HEK293 (cell line): ENCODE data around the gene OR14I1.

Experiments
- CTCF ChIA-PET: fragments of 350-600 bp; formaldehyde crosslinking; extraction: SDS; loops from one replicate; lab custom pipeline; 2021; ENCODE audit warnings: antibody characterized with exemption; lab: Yijun Ruan, JAX
- POLR2A ChIA-PET: fragments of 300-600 bp; formaldehyde crosslinking; extraction: SDS; loops from one replicate; lab custom pipeline; 2020; ENCODE audit warnings: antibody characterized with exemption, inconsistent platforms; lab: Yijun Ruan, JAX
- H3K27ac ChIP-seq: fragments of 200-500 bp; sonication (Bioruptor generic); 2 replicates; pipeline ENCODE4 v1.5.1; 2014; ENCODE audit warnings: low read depth, low read length, control low read depth, inconsistent platforms; ENCODE audit errors: extremely low read depth
- H3K36me3 ChIP-seq, 2 experiments: fragments of 200-500 bp in 1 of 2; sonication (Bioruptor generic) in 1 of 2; 1 replicate in 1 of 2; 2 replicates in 1 of 2; pipeline ENCODE4 v1.5.1; 2014 to 2017; ENCODE audit warnings: inconsistent platforms in 2 of 2, low read length in 2 of 2; ENCODE audit not compliant: control insufficient read depth in 2 of 2, insufficient read depth in 1 of 2
- H3K4me1 ChIP-seq: fragments of 200-500 bp; sonication (Bioruptor generic); 2 replicates; pipeline ENCODE4 v1.5.1; 2014; ENCODE audit warnings: mild to moderate bottlenecking, low read length, inconsistent platforms; ENCODE audit not compliant: control insufficient read depth, insufficient read depth
- H3K4me3 ChIP-seq: 2 replicates; pipeline ENCODE4 v1.5.1; 2011; ENCODE audit warnings: low read depth, mild to moderate bottlenecking, control low read depth, low read length, moderate library complexity
- H3K9me3 ChIP-seq: fragments of 200-500 bp; sonication (Bioruptor generic); 2 replicates; pipeline ENCODE4 v1.5.1; 2014; ENCODE audit warnings: low read depth, low read length, inconsistent platforms; ENCODE audit not compliant: control insufficient read depth, insufficient read depth
- ELK4 ChIP-seq: IDR thresholded peaks from 2 replicates; pipeline ENCODE4 v1.6.1; 2011; ENCODE audit warnings: mild to moderate bottlenecking, low read depth, low read length, borderline replicate concordance
- GLI2 ChIP-seq: fragments of 450-650 bp; formaldehyde crosslinking; IDR thresholded peaks from 2 replicates; pipeline ENCODE4; 2017; ENCODE audit warnings: missing biosample characterization, missing genetic modification characterization, low read depth, borderline replicate concordance
- GLIS2 ChIP-seq: fragments of 450-650 bp; formaldehyde crosslinking; IDR thresholded peaks from 2 replicates; pipeline ENCODE4 v1.5.1; 2016; ENCODE audit warnings: missing biosample characterization, missing genetic modification characterization
- KLF1 ChIP-seq: fragments of 450-650 bp; formaldehyde crosslinking; IDR thresholded peaks from 2 replicates; pipeline ENCODE4 v1.5.1; 2016; ENCODE audit warnings: missing biosample characterization, missing genetic modification characterization
- PRDM1 ChIP-seq: fragments of 450-650 bp; formaldehyde crosslinking; IDR thresholded peaks from 2 replicates; pipeline ENCODE4; 2016; ENCODE audit warnings: missing biosample characterization, missing genetic modification characterization
- SETDB1 ChIP-seq: IDR thresholded peaks from one replicate; pipeline ENCODE4 v1.6.1; 2017; ENCODE audit warnings: mild to moderate bottlenecking, low read length, moderate library complexity, mixed read lengths; ENCODE audit not compliant: insufficient read length
- SP3 ChIP-seq: fragments of 450-650 bp; formaldehyde crosslinking; IDR thresholded peaks from 2 replicates; pipeline ENCODE4 v1.5.1; 2016; ENCODE audit warnings: missing biosample characterization, missing genetic modification characterization
- WT1 ChIP-seq: fragments of 450-650 bp; formaldehyde crosslinking; IDR thresholded peaks from 2 replicates; pipeline ENCODE4 v1.5.1; 2016; ENCODE audit warnings: missing biosample characterization, missing genetic modification characterization
- ZBTB1 ChIP-seq: fragments of 450-650 bp; formaldehyde crosslinking; IDR thresholded peaks from 2 replicates; pipeline ENCODE4 v1.5.1; 2016; ENCODE audit warnings: missing biosample characterization, missing genetic modification characterization
- ZBTB21 ChIP-seq: fragments of 450-650 bp; formaldehyde crosslinking; IDR thresholded peaks from 2 replicates; pipeline ENCODE4 v1.5.1; 2017; ENCODE audit warnings: missing biosample characterization, missing genetic modification characterization
- ZBTB7A ChIP-seq: fragments of 450-650 bp; formaldehyde crosslinking; IDR thresholded peaks from 2 replicates; pipeline ENCODE4 v1.5.1; 2016; ENCODE audit warnings: low read depth, missing biosample characterization, missing genetic modification characterization
- ZEB2 ChIP-seq: fragments of 450-650 bp; formaldehyde crosslinking; IDR thresholded peaks from 2 replicates; pipeline ENCODE4 v1.5.1; 2016; ENCODE audit warnings: missing biosample characterization, missing genetic modification characterization
- ZFP37 ChIP-seq: fragments of 450-650 bp; formaldehyde crosslinking; IDR thresholded peaks from 2 replicates; pipeline ENCODE4 v1.5.1; 2016; ENCODE audit warnings: missing biosample characterization, missing genetic modification characterization
- ZNF184 ChIP-seq: fragments of 450-650 bp; IDR thresholded peaks from 2 replicates; pipeline ENCODE4 v1.5.1; 2018; ENCODE audit warnings: missing biosample characterization, mild to moderate bottlenecking, missing genetic modification characterization
- ZNF248 ChIP-seq: fragments of 450-650 bp; formaldehyde crosslinking; IDR thresholded peaks from 2 replicates; pipeline ENCODE4 v1.5.1; 2017; ENCODE audit warnings: missing biosample characterization, missing genetic modification characterization
- ZNF302 ChIP-seq: fragments of 450-650 bp; formaldehyde crosslinking; IDR thresholded peaks from 2 replicates; pipeline ENCODE4 v1.5.1; 2016; ENCODE audit warnings: missing biosample characterization, missing genetic modification characterization, low read depth
- ZNF394 ChIP-seq: fragments of 450-650 bp; formaldehyde crosslinking; IDR thresholded peaks from 2 replicates; pipeline ENCODE4 v1.5.1; 2016; ENCODE audit warnings: missing biosample characterization, missing genetic modification characterization, mild to moderate bottlenecking, moderate library complexity, borderline replicate concordance
- ZNF398 ChIP-seq: fragments of 450-650 bp; formaldehyde crosslinking; IDR thresholded peaks from 2 replicates; pipeline ENCODE4 v1.5.1; 2017; ENCODE audit warnings: missing biosample characterization, missing genetic modification characterization
- ZNF548 ChIP-seq: fragments of 450-650 bp; formaldehyde crosslinking; IDR thresholded peaks from 2 replicates; pipeline ENCODE4 v1.5.1; 2016; ENCODE audit warnings: missing biosample characterization, missing genetic modification characterization
- ZNF629 ChIP-seq: fragments of 450-650 bp; formaldehyde crosslinking; IDR thresholded peaks from 2 replicates; pipeline ENCODE4 v1.5.1; 2017; ENCODE audit warnings: missing biosample characterization, missing genetic modification characterization
- ZNF670 ChIP-seq: fragments of 450-650 bp; formaldehyde crosslinking; IDR thresholded peaks from 2 replicates; pipeline ENCODE4 v1.5.1; 2016; ENCODE audit warnings: missing biosample characterization, missing genetic modification characterization, low read depth
- ZNF707 ChIP-seq: fragments of 450-650 bp; formaldehyde crosslinking; IDR thresholded peaks from 2 replicates; pipeline ENCODE4 v1.5.1; 2016; ENCODE audit warnings: missing biosample characterization, missing genetic modification characterization
- ZNF768 ChIP-seq: fragments of 450-650 bp; formaldehyde crosslinking; IDR thresholded peaks from 2 replicates; pipeline ENCODE4 v1.5.1; 2018; ENCODE audit warnings: missing biosample characterization, mild to moderate bottlenecking, missing genetic modification characterization
- ZNF785 ChIP-seq: fragments of 450-650 bp; formaldehyde crosslinking; IDR thresholded peaks from 2 replicates; pipeline ENCODE4 v1.5.1; 2016; ENCODE audit warnings: missing biosample characterization, missing genetic modification characterization
- TF ChIP-seq, protein P1 (sequence below): fragments of 450-650 bp; formaldehyde crosslinking; IDR thresholded peaks from 2 replicates; pipeline ENCODE4 v1.5.1; 2016; ENCODE audit warnings: missing biosample characterization, missing genetic modification characterization, borderline replicate concordance

The OR14I1 gene

GRCh38 chr1:248691567-248692155 is 10.9 kb downstream of the OR14I1 start:
- H3K36me3 ChIP-seq: no peaks in the 10 kb centered on the region
- no peak overlapping the region for H3K4me3 ChIP-seq
- no peaks in the 10 kb centered on the region for H3K9me3 ChIP-seq
- ChIA-PET POLR2A (no interaction called here), CTCF (no interaction called here)
- no peak for TF ChIP-seq ZNF768 (tag by site-specific recombination)
- TF ChIP-seq SP3 (tag by site-specific recombination): no peak
- TF ChIP-seq, protein P1, sequence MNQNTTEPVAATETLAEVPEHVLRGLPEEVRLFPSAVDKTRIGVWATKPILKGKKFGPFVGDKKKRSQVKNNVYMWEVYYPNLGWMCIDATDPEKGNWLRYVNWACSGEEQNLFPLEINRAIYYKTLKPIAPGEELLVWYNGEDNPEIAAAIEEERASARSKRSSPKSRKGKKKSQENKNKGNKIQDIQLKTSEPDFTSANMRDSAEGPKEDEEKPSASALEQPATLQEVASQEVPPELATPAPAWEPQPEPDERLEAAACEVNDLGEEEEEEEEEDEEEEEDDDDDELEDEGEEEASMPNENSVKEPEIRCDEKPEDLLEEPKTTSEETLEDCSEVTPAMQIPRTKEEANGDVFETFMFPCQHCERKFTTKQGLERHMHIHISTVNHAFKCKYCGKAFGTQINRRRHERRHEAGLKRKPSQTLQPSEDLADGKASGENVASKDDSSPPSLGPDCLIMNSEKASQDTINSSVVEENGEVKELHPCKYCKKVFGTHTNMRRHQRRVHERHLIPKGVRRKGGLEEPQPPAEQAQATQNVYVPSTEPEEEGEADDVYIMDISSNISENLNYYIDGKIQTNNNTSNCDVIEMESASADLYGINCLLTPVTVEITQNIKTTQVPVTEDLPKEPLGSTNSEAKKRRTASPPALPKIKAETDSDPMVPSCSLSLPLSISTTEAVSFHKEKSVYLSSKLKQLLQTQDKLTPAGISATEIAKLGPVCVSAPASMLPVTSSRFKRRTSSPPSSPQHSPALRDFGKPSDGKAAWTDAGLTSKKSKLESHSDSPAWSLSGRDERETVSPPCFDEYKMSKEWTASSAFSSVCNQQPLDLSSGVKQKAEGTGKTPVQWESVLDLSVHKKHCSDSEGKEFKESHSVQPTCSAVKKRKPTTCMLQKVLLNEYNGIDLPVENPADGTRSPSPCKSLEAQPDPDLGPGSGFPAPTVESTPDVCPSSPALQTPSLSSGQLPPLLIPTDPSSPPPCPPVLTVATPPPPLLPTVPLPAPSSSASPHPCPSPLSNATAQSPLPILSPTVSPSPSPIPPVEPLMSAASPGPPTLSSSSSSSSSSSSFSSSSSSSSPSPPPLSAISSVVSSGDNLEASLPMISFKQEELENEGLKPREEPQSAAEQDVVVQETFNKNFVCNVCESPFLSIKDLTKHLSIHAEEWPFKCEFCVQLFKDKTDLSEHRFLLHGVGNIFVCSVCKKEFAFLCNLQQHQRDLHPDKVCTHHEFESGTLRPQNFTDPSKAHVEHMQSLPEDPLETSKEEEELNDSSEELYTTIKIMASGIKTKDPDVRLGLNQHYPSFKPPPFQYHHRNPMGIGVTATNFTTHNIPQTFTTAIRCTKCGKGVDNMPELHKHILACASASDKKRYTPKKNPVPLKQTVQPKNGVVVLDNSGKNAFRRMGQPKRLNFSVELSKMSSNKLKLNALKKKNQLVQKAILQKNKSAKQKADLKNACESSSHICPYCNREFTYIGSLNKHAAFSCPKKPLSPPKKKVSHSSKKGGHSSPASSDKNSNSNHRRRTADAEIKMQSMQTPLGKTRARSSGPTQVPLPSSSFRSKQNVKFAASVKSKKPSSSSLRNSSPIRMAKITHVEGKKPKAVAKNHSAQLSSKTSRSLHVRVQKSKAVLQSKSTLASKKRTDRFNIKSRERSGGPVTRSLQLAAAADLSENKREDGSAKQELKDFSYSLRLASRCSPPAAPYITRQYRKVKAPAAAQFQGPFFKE (tag by site-specific recombination): no peak
- no peak for TF ChIP-seq ZNF629 (tag by site-specific recombination)
- no peak for TF ChIP-seq SETDB1
- TF ChIP-seq ELK4: no peak
- TF ChIP-seq PRDM1 (tag by site-specific recombination): no peak
- TF ChIP-seq ZNF394 (tag by site-specific recombination): no peak
- no peak for TF ChIP-seq ZEB2
- no peak overlapping the region for H3K27ac ChIP-seq
- no peaks in the 10 kb centered on the region for H3K4me1 ChIP-seq

- TF ChIP-seq KLF1 (no peak), GLI2 (tag by site-specific recombination) (no peak), ZNF707 (tag by site-specific recombination) (no peak), ZNF785 (tag by site-specific recombination) (no peak), ZNF670 (no peak), ZNF184 (no peak), WT1 (tag by site-specific recombination) (no peak), ZFP37 (tag by site-specific recombination) (no peak), ZBTB21 (tag by site-specific recombination) (no peak), ZBTB7A (tag by site-specific recombination) (no peak), ZNF248 (tag by site-specific recombination) (no peak), GLIS2 (no peak), ZNF548 (no peak), ZBTB1 (no peak), ZNF398 (tag by site-specific recombination) (no peak), ZNF302 (tag by site-specific recombination) (no peak)
- TF ChIP-seq, all 188 proteins: peak for 0
- Histone ChIP-seq H3K4me3 (no peak overlapping the region), H3K27ac (no peak overlapping the region), H3K4me1 (no peaks in the 10 kb centered on the region), H3K36me3 (no peaks in the 10 kb centered on the region), H3K9me3 (no peaks in the 10 kb centered on the region)
- ChIA-PET CTCF (no interaction called here), POLR2A (no interaction called here)
Observed at GRCh38 chr1:248688527-248689298, 13.9 kb downstream of the OR14I1 start.
